HG03175 (cell line): ENCODE results near the gene SH2D3A.

Experiments used
- ATAC-seq: cut with Tn5 transposase; IDR thresholded peaks from one replicate; pipeline ENCODE4 v1.9.1; 2021; ENCODE audit warnings: mild to moderate bottlenecking, moderate library complexity; ENCODE audit not compliant: unreplicated experiment

SH2D3A gene

GRCh38 chr19:6723738-6724137 lies 43.5 kb downstream of the SH2D3A start:
- ATAC-seq, result no peak

GRCh38 chr19:6723108-6723618 lies 44.1 kb downstream of the SH2D3A start:
- ATAC-seq, result no peak

GRCh38 chr19:6721773-6722172 lies 45.5 kb downstream of the SH2D3A start:
- no peak for ATAC-seq

- no peak for ATAC-seq
Observed at GRCh38 chr19:6721138-6721474, 46.1 kb downstream of the SH2D3A start.

GRCh38 chr19:6720369-6721137 lies 46.7 kb downstream of the SH2D3A start, which contains the start of gene C3:
Gene C3 (minus strand): TSS chr19:6720650. CDS start chr19:6720589, 61 bp downstream.
- no peak for ATAC-seq

- ATAC-seq, result no peak
Observed at GRCh38 chr19:6719992-6720368, 47.3 kb downstream of the SH2D3A start.

- ATAC-seq, result no peak
Observed at GRCh38 chr19:6719540-6719861, 47.7 kb downstream of the SH2D3A start.

GRCh38 chr19:6718741-6719539 lies 48.3 kb downstream of the SH2D3A start:
- ATAC-seq, result no peak

GRCh38 chr19:6718111-6718740 lies 49.0 kb downstream of the SH2D3A start:
- no peak for ATAC-seq

GRCh38 chr19:6717441-6717971 lies 49.7 kb downstream of the SH2D3A start:
- ATAC-seq, result no peak

GRCh38 chr19:6717036-6717435 lies 50.2 kb downstream of the SH2D3A start:
- no peak for ATAC-seq

GRCh38 chr19:6716610-6716970 lies 50.6 kb downstream of the SH2D3A start:
- no peak for ATAC-seq

GRCh38 chr19:6714749-6715555 lies 52.3 kb downstream of the SH2D3A start:
- ATAC-seq, result no peak

GRCh38 chr19:6713773-6714692 lies 53.2 kb downstream of the SH2D3A start:
- ATAC-seq, result no peak

- no peak for ATAC-seq
Observed at GRCh38 chr19:6712692-6713670, 54.3 kb downstream of the SH2D3A start.

GRCh38 chr19:6712231-6712630 lies 55.0 kb downstream of the SH2D3A start:
- no peak for ATAC-seq

- ATAC-seq, result no peak
Observed at GRCh38 chr19:6711605-6712004, 55.6 kb downstream of the SH2D3A start.

GRCh38 chr19:6711078-6711361 lies 56.2 kb downstream of the SH2D3A start:
- ATAC-seq, result no peak
